ENCODE data around the gene ASB5.
"Not testable (repeated sequence)": the region's sequence is repeated elsewhere in the genome, so short reads cannot be mapped to it uniquely, and the experiment has no call there.

ASB5 gene

DNA sequence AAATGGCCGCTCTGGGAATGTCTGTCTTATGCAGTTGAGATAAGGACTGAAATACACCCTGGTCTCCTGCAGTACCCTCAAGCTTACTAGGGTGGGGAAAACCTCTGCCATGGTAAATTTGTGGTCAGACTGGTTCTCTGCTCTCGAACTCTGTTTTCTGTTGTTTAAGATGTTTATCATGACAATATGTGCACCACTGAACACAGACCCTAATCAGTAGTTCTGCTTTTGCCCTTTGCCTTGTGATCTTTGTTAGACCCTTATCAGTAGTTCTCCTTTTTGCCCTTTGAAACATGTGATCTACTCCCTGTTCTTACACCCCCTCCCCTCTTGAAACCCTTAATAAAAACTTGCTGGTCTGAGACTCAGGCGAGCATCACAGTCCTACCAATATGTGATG is 56.7 kb downstream of the ASB5 start:
- DNase-seq (ENCODE audit: low read depth); H3K36me3 ChIP-seq (ENCODE audit: control insufficient read depth, insufficient read depth, low read length, severe bottlenecking); H3K9me3 ChIP-seq (ENCODE audit: control insufficient read depth, low read length); H3K27me3 ChIP-seq (replicated peaks; ENCODE audit: control insufficient read depth, insufficient read depth, low read length); H3K4me1 ChIP-seq (ENCODE audit: control insufficient read depth, insufficient read depth, low read length); H3K4me3 ChIP-seq (ENCODE audit: low read length); H3K9ac ChIP-seq (ENCODE audit: low read length): not testable (repeated sequence)

DNA sequence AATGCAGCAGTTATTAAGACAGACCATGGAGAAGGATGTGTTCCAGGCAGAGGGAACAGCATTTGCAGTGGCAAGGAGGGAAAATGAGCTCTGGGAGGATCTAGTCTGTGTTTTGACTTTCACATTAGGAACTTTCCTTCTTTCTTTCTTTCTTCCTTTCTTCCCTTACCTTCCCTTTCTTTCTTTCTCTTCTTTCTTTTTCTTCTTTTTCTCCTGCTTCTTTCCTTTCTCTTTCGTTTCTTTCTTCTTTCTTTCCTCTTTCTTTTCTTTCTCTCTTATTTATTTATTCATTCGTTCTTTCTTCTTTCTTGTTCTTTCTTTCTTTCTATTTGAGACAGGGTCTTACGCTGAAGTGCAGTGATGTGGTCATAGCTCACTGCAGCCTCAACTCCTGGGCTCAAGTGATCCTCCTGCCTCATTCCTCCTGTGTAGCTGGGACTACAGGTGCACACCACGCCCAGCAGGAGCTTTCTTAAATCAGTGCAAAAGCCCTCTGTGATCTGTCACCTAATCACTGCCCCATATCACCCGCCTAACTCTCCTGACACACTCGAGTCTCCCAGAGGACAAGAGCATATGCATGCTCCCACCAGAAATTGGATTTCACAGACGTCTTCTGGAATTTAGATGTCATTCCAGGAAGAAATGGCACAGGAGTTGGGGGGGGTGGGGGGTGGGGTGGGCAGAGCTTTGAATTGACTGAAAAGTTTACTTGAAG is 58.3 kb downstream of the ASB5 start:
- H3K36me3 ChIP-seq (ENCODE audit: control insufficient read depth, insufficient read depth, low read length, severe bottlenecking): no peaks in the 10 kb centered on the region
- H3K9me3 ChIP-seq (ENCODE audit: control insufficient read depth, low read length): peaks cover 4% of the 10 kb centered on the region
- no peaks in the 10 kb centered on the region for H3K4me1 ChIP-seq (ENCODE audit: control insufficient read depth, insufficient read depth, low read length)
- no peak overlapping the region for H3K9ac ChIP-seq (ENCODE audit: low read length)
- DNase-seq (ENCODE audit: low read depth): no peak
- H3K27me3 ChIP-seq (replicated peaks; ENCODE audit: control insufficient read depth, insufficient read depth, low read length): peaks cover 15% of the 10 kb centered on the region
- H3K4me3 ChIP-seq (ENCODE audit: low read length): no peak overlapping the region

DNA sequence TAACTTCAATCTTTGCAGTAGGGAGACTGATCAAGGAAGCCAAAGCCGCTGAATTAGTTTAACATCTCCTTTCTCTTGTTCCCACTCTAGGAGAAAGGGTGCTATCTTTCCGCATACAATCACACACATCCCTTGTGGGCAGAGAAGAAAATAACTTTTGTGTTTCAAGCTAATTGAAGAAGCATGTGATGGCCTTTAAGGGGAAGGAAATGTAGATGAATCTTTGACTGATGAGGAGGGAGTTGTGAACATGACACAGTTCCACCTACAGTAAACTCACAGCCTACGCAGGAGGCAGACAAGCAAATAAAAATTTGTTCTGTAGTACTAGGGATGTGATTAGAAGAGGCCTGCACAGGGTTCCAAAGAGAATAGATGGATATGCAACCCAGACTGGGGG is 58.9 kb downstream of the ASB5 start:
- peaks cover 4% of the 10 kb centered on the region for H3K9me3 ChIP-seq (ENCODE audit: control insufficient read depth, low read length)
- H3K27me3 ChIP-seq (replicated peaks; ENCODE audit: control insufficient read depth, insufficient read depth, low read length): peaks cover 16% of the 10 kb centered on the region
- no peak for DNase-seq (ENCODE audit: low read depth)
- no peaks in the 10 kb centered on the region for H3K4me1 ChIP-seq (ENCODE audit: control insufficient read depth, insufficient read depth, low read length)
- H3K9ac ChIP-seq (ENCODE audit: low read length): no peak overlapping the region
- H3K4me3 ChIP-seq (ENCODE audit: low read length): no peak overlapping the region
- no peaks in the 10 kb centered on the region for H3K36me3 ChIP-seq (ENCODE audit: control insufficient read depth, insufficient read depth, low read length, severe bottlenecking)

DNA sequence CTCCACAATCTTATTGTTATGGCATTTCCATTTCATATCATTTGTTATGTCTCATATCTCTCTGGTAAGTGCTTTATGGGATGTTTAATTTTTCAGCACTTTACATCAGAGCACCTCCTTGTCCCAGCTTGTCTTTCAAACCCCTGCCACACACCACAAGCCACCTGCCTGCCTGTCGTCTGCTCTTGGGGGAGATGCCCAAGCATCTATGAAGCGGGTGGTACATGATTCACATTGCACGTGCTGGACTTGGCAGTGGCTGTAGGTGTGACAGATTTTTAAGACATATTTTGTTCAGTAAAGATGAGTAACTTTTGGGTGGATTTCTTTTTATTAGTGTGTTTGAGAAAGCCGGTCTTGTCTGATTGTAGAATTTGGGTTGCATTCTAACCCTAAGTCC is 59.5 kb downstream of the ASB5 start:
- peaks cover 16% of the 10 kb centered on the region for H3K27me3 ChIP-seq (replicated peaks; ENCODE audit: control insufficient read depth, insufficient read depth, low read length)
- DNase-seq (ENCODE audit: low read depth): no peak

DNA sequence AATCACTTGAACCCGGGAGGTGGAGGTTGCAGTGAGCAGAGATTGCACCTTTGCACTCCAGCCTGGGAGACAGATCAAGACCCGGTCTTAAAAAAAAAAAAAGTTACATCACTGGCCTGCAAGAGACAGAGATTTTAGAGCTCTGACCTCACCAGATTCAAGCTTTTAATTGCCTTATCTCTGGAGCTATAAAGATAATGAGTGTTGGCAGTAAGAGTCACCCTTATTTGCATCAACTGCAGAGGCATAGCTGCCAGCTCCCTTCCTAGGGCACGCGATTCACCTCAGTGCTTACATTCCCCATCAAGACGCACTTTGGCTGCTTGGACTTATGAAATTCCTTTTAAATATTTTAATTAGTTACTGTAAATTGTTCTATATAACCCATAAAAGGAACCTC is 61.2 kb downstream of the ASB5 start:
- Histone ChIP-seq H3K9me3 (ENCODE audit: control insufficient read depth, low read length) (peaks cover 4% of the 10 kb centered on the region), H3K27me3 (replicated peaks; ENCODE audit: control insufficient read depth, insufficient read depth, low read length) (peaks cover 16% of the 10 kb centered on the region), H3K36me3 (ENCODE audit: control insufficient read depth, insufficient read depth, low read length, severe bottlenecking) (no peaks in the 10 kb centered on the region), H3K4me3 (ENCODE audit: low read length) (no peak overlapping the region), H3K9ac (ENCODE audit: low read length) (no peak overlapping the region), H3K4me1 (ENCODE audit: control insufficient read depth, insufficient read depth, low read length) (no peaks in the 10 kb centered on the region)
- no peak for DNase-seq (ENCODE audit: low read depth)

More for the DNA sequence above, 59.5 kb downstream of the ASB5 start:
- Histone ChIP-seq H3K4me1 (ENCODE audit: control insufficient read depth, insufficient read depth, low read length) (no peaks in the 10 kb centered on the region), H3K9ac (ENCODE audit: low read length) (no peak overlapping the region), H3K36me3 (ENCODE audit: control insufficient read depth, insufficient read depth, low read length, severe bottlenecking) (no peaks in the 10 kb centered on the region), H3K9me3 (ENCODE audit: control insufficient read depth, low read length) (peaks cover 4% of the 10 kb centered on the region), H3K4me3 (ENCODE audit: low read length) (no peak overlapping the region)

DNA sequence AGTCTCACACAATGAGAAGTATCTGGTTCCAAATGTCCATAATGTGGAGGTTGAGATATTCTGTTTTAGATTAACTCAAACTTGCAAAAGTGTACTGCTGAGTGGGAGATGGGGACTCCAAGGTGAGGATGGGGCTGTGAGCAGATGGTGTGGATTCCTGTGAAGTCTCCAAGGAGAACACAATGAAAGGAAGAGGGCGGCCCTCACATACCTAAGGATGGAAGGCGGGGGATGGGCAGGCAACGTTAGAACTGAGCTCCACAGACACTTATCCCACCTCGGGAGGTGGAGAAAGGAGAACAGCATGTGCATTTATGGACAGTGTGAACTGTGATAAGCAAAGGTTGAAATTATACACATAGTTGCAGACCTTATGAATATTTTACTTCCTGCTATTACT is 63.7 kb downstream of the ASB5 start:
- Histone ChIP-seq H3K4me1 (ENCODE audit: control insufficient read depth, insufficient read depth, low read length) (no peaks in the 10 kb centered on the region), H3K9me3 (ENCODE audit: control insufficient read depth, low read length) (no peaks in the 10 kb centered on the region), H3K27me3 (replicated peaks; ENCODE audit: control insufficient read depth, insufficient read depth, low read length) (peaks cover 16% of the 10 kb centered on the region), H3K9ac (ENCODE audit: low read length) (no peak overlapping the region), H3K4me3 (ENCODE audit: low read length) (no peak overlapping the region), H3K36me3 (ENCODE audit: control insufficient read depth, insufficient read depth, low read length, severe bottlenecking) (no peaks in the 10 kb centered on the region)
- no peak for DNase-seq (ENCODE audit: low read depth)

DNA sequence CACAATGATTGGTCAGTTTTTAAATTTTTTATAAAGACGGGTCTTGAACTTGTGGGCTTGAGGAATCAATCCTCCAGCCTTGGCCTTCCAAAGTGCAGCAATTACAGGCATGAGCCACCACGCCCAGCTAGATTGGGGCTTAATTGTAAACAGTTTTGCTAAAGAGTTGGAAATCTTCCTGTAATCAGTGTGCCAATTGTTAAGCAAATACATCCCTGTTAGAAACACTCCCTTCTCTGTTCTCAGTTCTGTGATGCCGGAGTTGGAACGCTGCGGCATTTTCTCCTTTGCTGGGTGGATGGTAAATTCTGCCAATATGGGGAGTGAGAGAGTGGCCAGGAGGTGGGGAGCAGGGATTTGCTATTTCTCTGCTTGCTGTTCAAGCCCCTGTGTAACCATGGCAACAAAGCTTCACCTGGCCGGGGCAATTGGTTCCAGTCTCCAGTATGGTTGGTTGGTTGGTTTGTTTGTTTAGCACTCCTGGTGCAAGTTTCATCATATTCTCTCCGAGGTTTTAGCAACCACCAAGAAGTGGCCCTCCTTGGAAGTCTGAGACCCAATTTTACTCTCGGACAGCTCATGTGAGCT is 70.6 kb downstream of the ASB5 start:
- Histone ChIP-seq H3K4me3 (ENCODE audit: low read length) (no peak overlapping the region), H3K27me3 (replicated peaks; ENCODE audit: control insufficient read depth, insufficient read depth, low read length) (no peaks in the 10 kb centered on the region), H3K36me3 (ENCODE audit: control insufficient read depth, insufficient read depth, low read length, severe bottlenecking) (no peaks in the 10 kb centered on the region), H3K4me1 (ENCODE audit: control insufficient read depth, insufficient read depth, low read length) (peaks cover 10% of the 10 kb centered on the region), H3K9ac (ENCODE audit: low read length) (no peak overlapping the region), H3K9me3 (ENCODE audit: control insufficient read depth, low read length) (no peaks in the 10 kb centered on the region)
- no peak for DNase-seq (ENCODE audit: low read depth)

GRCh38 chr4:176195184-176195978 is 73.6 kb downstream of the ASB5 start, which contains the start of gene SPATA4:
SPATA4 (minus strand) TSS chr4:176195585; CDS start chr4:176195562, 23 bp downstream.
- Histone ChIP-seq H3K4me3 (ENCODE audit: low read length) (peak within 1 kb of the TSS; percentile 96), H3K9me3 (ENCODE audit: control insufficient read depth, low read length) (no peaks in the 10 kb centered on the region), H3K4me1 (ENCODE audit: control insufficient read depth, insufficient read depth, low read length) (peaks cover 24% of the 10 kb centered on the region), H3K36me3 (ENCODE audit: control insufficient read depth, insufficient read depth, low read length, severe bottlenecking) (no peaks in the 10 kb centered on the region), H3K27me3 (replicated peaks; ENCODE audit: control insufficient read depth, insufficient read depth, low read length) (no peaks in the 10 kb centered on the region), H3K9ac (ENCODE audit: low read length) (peak within 1 kb of the TSS; percentile 84)
- DNase-seq (ENCODE audit: low read depth): peak; percentile 98

DNA sequence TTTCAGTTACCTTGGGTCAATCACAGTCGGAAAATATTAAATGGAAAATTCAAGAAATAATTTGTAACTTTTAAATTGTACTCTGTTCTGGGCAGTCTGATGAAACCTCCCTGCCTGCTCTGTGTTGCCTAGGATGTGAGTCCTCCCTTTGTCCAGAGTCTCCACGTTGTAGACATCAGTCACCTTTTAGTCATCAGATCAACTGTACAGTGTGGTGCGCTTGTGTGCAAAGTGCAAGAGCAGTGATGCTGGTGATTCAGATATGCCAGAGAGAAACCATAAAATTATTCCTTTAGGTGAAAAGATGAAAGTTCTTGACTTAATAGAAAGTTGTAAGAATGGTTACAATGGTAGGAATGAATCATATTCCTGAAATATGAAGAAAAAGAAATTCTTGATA is 75.1 kb downstream of the ASB5 start:
- peak; percentile 35 for DNase-seq (ENCODE audit: low read depth)
- H3K27me3 ChIP-seq (replicated peaks; ENCODE audit: control insufficient read depth, insufficient read depth, low read length): no peaks in the 10 kb centered on the region
- peak overlapping the region; percentile 33 for H3K4me3 ChIP-seq (ENCODE audit: low read length)
- H3K36me3 ChIP-seq (ENCODE audit: control insufficient read depth, insufficient read depth, low read length, severe bottlenecking): no peaks in the 10 kb centered on the region
- peaks cover 24% of the 10 kb centered on the region for H3K4me1 ChIP-seq (ENCODE audit: control insufficient read depth, insufficient read depth, low read length)
- no peaks in the 10 kb centered on the region for H3K9me3 ChIP-seq (ENCODE audit: control insufficient read depth, low read length)
- peak overlapping the region; percentile 50 for H3K9ac ChIP-seq (ENCODE audit: low read length)

DNA sequence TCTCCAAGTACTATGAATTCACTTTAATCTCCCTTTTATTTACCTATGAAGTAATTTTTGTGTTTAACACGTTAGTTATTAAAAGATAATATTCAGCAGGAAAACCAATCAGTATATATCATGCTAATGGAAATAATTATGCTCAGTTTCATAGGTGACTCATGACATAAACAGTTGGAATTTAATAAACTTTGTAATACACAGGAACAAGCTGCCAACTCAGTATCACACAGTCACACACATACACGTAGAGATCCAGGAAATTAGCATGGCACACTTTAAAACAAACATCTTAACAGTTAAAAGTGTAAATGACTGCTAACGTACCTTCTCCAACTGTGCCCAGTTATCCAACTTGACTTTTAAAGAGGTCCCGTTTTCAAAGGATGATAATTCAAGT is 75.9 kb downstream of the ASB5 start:
- H3K9ac ChIP-seq (ENCODE audit: low read length): peak overlapping the region; percentile 50
- H3K4me1 ChIP-seq (ENCODE audit: control insufficient read depth, insufficient read depth, low read length): peaks cover 24% of the 10 kb centered on the region
- no peaks in the 10 kb centered on the region for H3K36me3 ChIP-seq (ENCODE audit: control insufficient read depth, insufficient read depth, low read length, severe bottlenecking)
- no peak overlapping the region for H3K4me3 ChIP-seq (ENCODE audit: low read length)
- no peaks in the 10 kb centered on the region for H3K27me3 ChIP-seq (replicated peaks; ENCODE audit: control insufficient read depth, insufficient read depth, low read length)
- no peaks in the 10 kb centered on the region for H3K9me3 ChIP-seq (ENCODE audit: control insufficient read depth, low read length)
- peak; percentile 4 for DNase-seq (ENCODE audit: low read depth)

DNA sequence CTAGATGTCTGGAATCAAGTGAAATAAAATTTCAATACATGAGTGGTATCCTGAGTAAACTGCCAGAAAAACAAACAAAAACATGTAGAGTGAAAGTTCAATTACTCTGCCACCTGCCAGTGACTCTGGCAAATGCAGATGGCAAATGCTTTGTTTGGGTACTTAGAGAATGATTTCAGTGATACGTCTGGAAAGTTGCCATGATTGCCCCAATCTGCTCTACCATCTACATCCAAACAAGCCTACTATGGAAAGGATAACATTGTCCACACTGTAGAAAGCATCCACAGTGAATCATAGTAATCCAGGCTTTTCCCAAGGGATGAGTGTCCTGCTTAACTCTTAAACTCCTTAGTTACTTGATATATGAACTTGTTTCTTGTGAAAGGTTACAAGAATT is 77.0 kb downstream of the ASB5 start:
- Histone ChIP-seq H3K4me3 (ENCODE audit: low read length) (no peak overlapping the region), H3K9ac (ENCODE audit: low read length) (no peak overlapping the region), H3K4me1 (ENCODE audit: control insufficient read depth, insufficient read depth, low read length) (peaks cover 24% of the 10 kb centered on the region), H3K36me3 (ENCODE audit: control insufficient read depth, insufficient read depth, low read length, severe bottlenecking) (no peaks in the 10 kb centered on the region), H3K9me3 (ENCODE audit: control insufficient read depth, low read length) (no peaks in the 10 kb centered on the region), H3K27me3 (replicated peaks; ENCODE audit: control insufficient read depth, insufficient read depth, low read length) (no peaks in the 10 kb centered on the region)
- DNase-seq (ENCODE audit: low read depth): peak; percentile 7
